Neutrophil (primary cell): Measurements from ENCODE around the gene ACOT6.

ENCODE experiments used
- H3K27ac ChIP-seq: fragments of 200-600 bp; sonication (generic); 2 replicates; pipeline ENCODE4 v1.5.1; 2016; ENCODE audit warnings: mild to moderate bottlenecking, moderate library complexity
- H3K27me3 ChIP-seq: fragments of 200-600 bp; sonication (generic); 2 replicates; pipeline ENCODE4 v1.6.0; 2016; ENCODE audit warnings: mild to moderate bottlenecking
- H3K36me3 ChIP-seq: fragments of 200-600 bp; sonication (generic); 2 replicates; pipeline ENCODE4 v1.5.1; 2017
- H3K4me1 ChIP-seq, 2 experiments: fragments of 200-600 bp in 1 of 2; sonication (generic) in 1 of 2; 1 replicate in 1 of 2; 2 replicates in 1 of 2; pipeline versions ENCODE4 v1.5.1 to v1.6.1; 2013 to 2016; ENCODE audit warnings: low read depth in 1 of 2, low read length in 1 of 2, mild to moderate bottlenecking in 1 of 2, moderate library complexity in 1 of 2; ENCODE audit not compliant: control insufficient read depth in 1 of 2, insufficient read depth in 1 of 2
- H3K4me3 ChIP-seq, 2 experiments: fragments of 200-600 bp in 1 of 2; sonication (generic) in 1 of 2; 1 replicate in 1 of 2; 2 replicates in 1 of 2; pipeline ENCODE4 v1.5.1; 2013 to 2016; ENCODE audit warnings: low read depth in 1 of 2, low read length in 1 of 2, mild to moderate bottlenecking in 1 of 2, moderate library complexity in 1 of 2
- H3K9me3 ChIP-seq: fragments of 200-600 bp; sonication (generic); 2 replicates; pipeline ENCODE4 v1.5.1; 2016
- CTCF ChIP-seq: fragments of 200-600 bp; sonication (generic); IDR thresholded peaks from 2 replicates; pipeline ENCODE4 v1.5.1; 2016; ENCODE audit warnings: antibody characterized with exemption

The ACOT6 gene

DNA sequence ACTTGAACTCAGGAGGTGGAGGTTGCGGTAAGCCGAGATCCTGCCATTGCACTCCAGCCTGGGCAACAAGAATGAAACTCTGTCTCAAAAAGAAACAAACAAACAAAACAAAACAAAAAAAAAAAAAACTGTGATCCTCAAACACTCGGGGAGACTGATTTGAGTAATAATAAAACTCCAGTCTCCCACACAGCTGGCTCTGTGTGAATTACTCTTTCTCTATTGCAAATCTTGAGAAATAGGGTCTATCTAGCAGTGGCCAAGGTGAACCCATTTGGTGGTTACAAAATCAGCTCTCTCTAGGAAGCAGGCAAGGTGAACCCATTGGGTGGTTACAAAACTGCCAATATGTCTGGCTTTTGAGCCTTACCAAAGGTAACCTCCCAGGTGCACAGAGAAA is 6.0 kb upstream of the ACOT6 start:
- H3K27me3 ChIP-seq = peaks cover 12% of the 10 kb centered on the region
- no peak overlapping the region for H3K4me3 ChIP-seq
- no peaks in the 10 kb centered on the region for H3K9me3 ChIP-seq
- H3K36me3 ChIP-seq = no peaks in the 10 kb centered on the region
- no peaks in the 10 kb centered on the region for H3K4me1 ChIP-seq
- TF ChIP-seq CTCF = no peak
- no peak overlapping the region for H3K27ac ChIP-seq

DNA sequence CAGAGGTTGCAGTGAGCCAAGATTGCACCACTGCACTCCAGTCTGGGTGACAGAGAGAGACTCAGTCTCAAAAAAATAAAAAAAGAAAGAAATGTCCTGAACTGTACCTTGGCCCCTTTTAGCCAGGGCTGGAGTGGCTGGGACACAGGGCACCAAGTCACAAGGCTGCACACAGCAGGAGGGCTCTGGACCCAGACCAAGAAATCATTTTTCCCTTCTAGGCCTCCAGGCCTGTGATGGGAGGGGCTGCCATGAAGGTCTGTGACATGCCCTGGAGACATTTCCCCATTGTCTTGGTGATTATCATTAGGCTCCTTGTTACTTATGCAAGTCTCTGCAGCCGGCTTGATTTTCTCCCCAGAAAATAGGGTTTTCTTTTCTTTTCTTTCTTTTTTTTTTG is 5.1 kb upstream of the ACOT6 start:
- Histone ChIP-seq H3K27me3 (peaks cover 21% of the 10 kb centered on the region), H3K27ac (no peak overlapping the region), H3K36me3 (no peaks in the 10 kb centered on the region), H3K4me1 (peaks cover 1% of the 10 kb centered on the region in 2 experiments), H3K4me3 (no peak overlapping the region), H3K9me3 (no peaks in the 10 kb centered on the region)
- TF ChIP-seq CTCF = no peak

GRCh38 chr14:73610687-73611086 is 1.6 kb upstream of the ACOT6 start:
- Histone ChIP-seq H3K27me3 (peaks cover 40% of the 10 kb centered on the region), H3K27ac (no peak overlapping the region), H3K9me3 (no peaks in the 10 kb centered on the region), H3K36me3 (no peaks in the 10 kb centered on the region), H3K4me1 (peaks cover 13 to 14% of the 10 kb centered on the region in 2 experiments), H3K4me3 (no peak overlapping the region)
- TF ChIP-seq CTCF = no peak

GRCh38 chr14:73613046-73613383 is 698 bp downstream of the ACOT6 start:
- no peak for TF ChIP-seq CTCF
- Histone ChIP-seq H3K9me3 (no peaks in the 10 kb centered on the region), H3K27me3 (peaks cover 40% of the 10 kb centered on the region), H3K36me3 (no peaks in the 10 kb centered on the region), H3K4me3 (peak overlapping the region; percentile 51 to 54), H3K4me1 (peaks cover 13 to 14% of the 10 kb centered on the region in 2 experiments), H3K27ac (no peak overlapping the region)

GRCh38 chr14:73613419-73613963 is 1.2 kb downstream of the ACOT6 start:
- Histone ChIP-seq H3K27ac (no peak overlapping the region), H3K4me3 (peak overlapping the region in 1 of 2 experiments; percentile 51), H3K36me3 (no peaks in the 10 kb centered on the region), H3K9me3 (no peaks in the 10 kb centered on the region), H3K4me1 (peaks cover 13 to 14% of the 10 kb centered on the region in 2 experiments), H3K27me3 (peaks cover 40% of the 10 kb centered on the region)
- TF ChIP-seq CTCF = no peak

DNA sequence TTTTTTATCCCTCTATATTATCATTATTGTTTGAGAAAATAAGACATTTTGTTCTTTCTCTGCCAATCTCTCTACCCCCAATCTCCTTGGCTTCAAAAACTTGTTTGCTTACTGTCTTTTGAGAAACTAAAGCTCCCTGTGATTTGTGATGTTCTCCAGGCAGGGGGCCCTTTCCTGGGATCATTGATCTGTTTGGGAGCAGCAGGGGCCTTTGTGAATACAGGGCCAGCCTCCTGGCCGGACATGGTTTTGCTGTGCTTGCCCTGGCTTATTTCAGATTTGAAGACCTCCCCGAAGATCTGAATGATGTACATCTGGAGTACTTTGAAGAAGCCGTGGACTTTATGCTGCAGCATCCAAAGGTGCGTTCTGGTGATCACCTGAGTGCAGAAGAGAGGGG is 4.5 kb downstream of the ACOT6 start:
- Histone ChIP-seq H3K27ac (no peak overlapping the region), H3K9me3 (no peaks in the 10 kb centered on the region), H3K4me1 (peaks cover 13 to 14% of the 10 kb centered on the region in 2 experiments), H3K36me3 (no peaks in the 10 kb centered on the region), H3K4me3 (no peak overlapping the region), H3K27me3 (peaks cover 26% of the 10 kb centered on the region)
- TF ChIP-seq CTCF = no peak
